Renal pelvis (tissue), 4 donors: Measurements from ENCODE around the gene RREB1. TPM values are rescaled to one million over a fixed set of nuclear protein-coding genes. Genes with fewer than 3 reads are reported as not detected.

Source experiments
- DNase-seq: peaks from one replicate; pipeline ENCODE4 v3.0.0-alpha.2; 2013
- polyA plus RNA-seq, 3 donors: library from polyadenylated mRNA; unstranded; fragments of 120-200 nt; gene quantifications; one replicate each; pipeline ENCODE4 v1.2.1, GENCODE V29; 2013; ENCODE audit not compliant: insufficient read length in 3 of 3

RREB1 gene
- polyA plus RNA-seq, 3 donors = 21.8 to 29.0 (median 27.5) TPM

- DNase-seq = no peak
Observed at GRCh38 chr6:7222197-7222596, 114.4 kb downstream of the RREB1 start.

DNA sequence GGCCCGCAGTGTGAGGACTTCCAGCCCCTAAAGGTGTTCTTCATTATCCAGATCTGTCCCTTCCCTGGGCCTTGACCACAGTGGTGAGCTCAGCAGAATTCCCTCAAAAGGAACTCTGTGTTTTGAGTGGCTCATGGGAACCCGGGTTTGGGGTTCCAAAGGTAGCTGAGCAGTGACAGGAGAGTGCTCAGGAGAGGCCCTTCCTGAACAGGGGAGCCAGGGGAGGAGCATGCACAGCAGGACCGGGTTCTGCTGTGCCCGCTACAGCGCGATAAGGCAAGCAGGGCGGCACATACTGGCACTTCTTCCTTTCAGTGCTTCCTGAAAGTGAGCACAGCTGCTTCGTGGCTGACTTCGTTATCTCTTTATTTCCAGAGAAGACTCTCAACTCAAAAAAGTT lies 117.0 kb downstream of the RREB1 start:
- DNase-seq = no peak

- DNase-seq = no peak
Observed at GRCh38 chr6:7228662-7229375, 121.1 kb downstream of the RREB1 start.

GRCh38 chr6:7229376-7230326 lies 121.9 kb downstream of the RREB1 start:
- DNase-seq = no peak

DNA sequence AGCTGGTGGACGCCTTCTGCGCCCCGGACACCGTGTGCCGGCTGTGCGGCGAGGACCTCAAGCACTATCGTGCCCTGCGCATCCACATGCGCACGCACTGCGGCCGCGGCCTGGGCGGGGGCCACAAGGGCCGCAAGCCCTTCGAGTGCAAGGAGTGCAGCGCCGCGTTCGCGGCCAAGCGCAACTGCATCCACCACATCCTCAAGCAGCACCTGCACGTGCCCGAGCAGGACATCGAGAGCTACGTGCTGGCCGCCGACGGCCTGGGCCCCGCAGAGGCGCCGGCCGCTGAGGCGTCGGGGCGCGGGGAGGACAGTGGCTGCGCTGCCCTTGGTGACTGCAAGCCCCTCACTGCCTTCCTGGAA lies 122.5 kb downstream of the RREB1 start:
- DNase-seq = no peak

DNA sequence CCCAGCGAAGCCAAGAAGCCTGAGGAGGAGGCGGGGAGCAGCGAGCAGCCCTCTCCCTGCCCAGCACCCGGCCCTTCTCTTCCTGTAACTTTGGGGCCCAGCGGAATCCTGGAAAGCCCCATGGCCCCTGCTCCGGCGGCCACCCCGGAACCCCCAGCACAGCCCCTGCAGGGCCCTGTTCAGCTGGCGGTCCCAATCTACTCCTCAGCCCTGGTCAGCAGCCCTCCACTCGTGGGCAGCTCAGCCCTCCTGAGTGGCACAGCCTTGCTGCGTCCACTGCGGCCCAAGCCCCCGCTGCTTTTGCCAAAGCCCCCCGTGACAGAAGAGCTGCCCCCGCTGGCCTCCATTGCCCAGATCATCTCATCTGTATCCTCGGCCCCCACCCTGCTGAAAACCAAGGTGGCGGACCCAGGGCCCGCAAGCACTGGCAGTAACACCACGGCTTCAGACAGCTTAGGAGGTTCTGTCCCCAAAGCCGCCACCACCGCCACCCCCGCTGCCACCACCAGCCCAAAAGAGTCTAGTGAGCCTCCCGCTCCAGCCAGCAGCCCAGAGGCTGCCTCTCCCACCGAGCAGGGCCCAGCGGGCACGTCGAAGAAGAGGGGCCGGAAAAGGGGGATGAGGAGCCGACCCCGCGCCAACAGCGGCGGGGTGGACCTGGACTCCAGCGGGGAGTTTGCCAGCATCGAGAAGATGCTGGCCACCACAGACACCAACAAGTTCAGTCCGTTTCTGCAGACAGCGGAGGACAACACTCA lies 123.4 kb downstream of the RREB1 start:
- no peak for DNase-seq

DNA sequence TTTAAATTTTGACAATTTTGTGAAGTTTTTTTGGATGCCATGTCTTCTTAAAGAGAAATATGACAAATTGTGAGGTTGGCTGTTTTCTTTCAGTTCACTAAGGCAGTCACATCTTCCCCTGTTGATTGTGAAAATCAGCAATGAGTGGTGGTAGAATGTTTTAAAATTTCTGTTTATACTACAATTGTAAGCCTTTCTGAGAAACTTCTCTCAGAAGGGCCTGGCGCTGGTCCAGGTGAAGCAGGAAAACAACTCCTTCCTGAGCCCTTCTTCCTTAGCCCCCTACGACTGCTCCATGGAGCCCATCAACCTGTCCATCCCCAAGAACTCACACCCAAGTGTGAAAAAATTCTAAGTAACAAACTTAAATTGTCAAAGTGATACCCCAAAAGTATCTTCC lies 124.6 kb downstream of the RREB1 start:
- no peak for DNase-seq

GRCh38 chr6:7234547-7234946 lies 126.8 kb downstream of the RREB1 start:
- no peak for DNase-seq

- DNase-seq = no peak
Observed at GRCh38 chr6:7235712-7236305, 128.0 kb downstream of the RREB1 start.

DNA sequence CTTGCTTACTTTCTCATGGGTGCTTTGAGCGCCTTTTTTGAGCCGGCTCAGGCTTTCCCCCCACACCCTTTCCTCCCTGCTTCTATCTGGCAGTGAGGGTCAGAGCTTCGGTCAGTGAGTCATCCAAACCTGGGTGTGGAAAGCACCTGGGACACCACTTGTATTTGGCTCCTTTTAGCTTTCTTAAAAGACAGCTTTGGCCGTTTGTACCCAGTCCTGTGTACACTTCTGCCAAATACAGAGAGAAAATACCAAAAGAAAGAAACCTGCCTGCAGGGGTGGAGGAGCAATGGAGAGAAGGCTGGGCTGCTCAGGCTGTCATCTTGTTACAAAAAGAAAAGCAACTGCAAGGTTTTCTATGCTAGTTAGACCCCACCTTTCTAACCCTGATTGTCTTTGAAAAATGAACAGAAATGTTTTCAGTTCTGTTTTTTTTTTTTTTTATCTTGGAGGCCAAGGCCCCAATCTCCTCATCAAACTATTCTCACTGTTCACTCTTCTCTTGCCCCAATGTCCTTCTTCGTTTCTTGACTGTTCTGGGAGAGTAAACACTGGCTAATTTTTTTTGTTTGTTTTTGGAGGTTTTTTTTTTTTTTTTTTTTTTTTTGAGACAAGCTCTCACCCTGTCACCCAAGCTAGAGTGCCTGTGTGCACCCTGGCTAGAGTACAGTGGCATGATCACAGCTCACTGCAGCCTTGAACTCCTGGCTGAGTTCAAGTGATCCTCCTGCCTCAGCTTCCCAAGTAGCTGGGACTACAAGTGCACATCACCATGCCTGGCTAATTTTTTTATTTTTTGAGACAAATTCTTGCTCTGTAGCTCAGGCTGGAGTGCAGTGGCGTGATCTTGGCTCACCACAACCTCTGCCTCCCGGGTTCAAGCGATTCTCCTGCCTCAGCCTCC lies 128.8 kb downstream of the RREB1 start:
- DNase-seq = no peak

- no peak for DNase-seq
Observed at GRCh38 chr6:7237653-7238188, 130.0 kb downstream of the RREB1 start.

- DNase-seq = no peak
Observed at GRCh38 chr6:7238526-7238899, 130.8 kb downstream of the RREB1 start.

DNA sequence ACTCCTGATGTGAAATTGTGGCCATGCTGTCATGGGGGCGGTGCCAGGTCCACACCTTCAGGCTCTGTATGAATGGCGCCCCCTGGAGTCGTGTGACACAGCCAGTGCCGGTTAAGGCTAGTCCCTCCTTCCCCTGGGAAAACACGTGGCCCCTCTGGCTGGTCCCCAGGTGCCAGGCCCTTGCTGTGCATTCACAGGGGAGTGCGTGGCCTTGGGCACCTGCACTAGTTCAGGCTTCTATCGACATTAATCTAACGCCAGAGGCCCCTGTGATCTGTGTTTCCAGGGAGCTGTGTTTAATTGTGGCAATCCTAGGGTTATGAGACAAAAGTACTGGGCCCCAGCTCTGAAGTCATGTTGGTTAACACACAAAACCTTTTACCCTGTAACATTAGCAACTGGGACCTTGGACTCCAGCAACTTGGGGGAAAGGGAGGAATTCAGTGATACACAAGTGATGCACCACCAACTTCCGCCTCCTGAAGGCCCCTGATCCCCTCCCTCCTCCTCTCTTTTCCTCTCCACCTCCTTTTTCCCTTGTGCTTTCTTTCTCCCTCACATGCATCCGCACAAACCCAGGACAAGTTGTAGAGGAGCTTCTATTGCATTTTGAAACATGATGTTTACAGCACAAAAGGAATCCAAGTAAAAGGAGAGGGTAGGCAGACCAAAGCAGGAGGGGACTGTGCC lies 131.3 kb downstream of the RREB1 start:
- peak; percentile 82 for DNase-seq

DNA sequence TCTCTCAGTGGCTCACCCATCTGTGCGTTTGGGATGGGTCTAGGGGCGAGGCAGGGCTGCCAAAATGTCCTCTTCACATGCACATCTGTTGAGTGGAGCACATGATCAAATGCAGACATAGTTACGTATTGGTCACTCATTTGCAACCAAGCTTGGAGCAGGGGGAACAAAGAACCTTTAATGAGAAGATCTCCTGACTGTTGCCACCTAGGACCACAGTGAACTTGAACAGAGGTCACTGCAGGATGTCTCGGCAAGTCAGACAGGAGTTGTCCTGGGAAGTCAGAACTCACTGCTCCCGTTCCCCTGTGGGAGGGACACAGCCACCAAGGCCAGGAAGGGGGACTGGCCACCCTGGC lies 131.8 kb downstream of the RREB1 start:
- no peak for DNase-seq

DNA sequence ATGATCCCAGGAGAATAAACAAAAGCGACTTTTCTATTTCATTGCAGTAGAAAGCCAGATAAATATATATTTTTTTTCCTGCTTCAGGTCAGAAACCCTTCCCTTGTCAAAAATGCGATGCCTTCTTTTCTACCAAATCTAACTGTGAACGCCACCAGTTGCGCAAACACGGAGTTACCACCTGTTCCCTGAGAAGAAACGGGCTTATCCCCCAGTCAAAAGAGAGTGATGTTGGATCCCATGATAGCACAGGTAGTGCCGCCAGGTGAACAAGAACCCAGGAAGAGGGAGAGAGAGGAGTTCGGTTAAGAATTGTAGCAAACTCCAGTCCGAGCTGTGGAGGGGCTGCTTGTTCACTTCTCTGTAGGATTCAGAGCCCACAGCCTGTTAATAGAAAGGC lies 132.6 kb downstream of the RREB1 start:
- no peak for DNase-seq

DNA sequence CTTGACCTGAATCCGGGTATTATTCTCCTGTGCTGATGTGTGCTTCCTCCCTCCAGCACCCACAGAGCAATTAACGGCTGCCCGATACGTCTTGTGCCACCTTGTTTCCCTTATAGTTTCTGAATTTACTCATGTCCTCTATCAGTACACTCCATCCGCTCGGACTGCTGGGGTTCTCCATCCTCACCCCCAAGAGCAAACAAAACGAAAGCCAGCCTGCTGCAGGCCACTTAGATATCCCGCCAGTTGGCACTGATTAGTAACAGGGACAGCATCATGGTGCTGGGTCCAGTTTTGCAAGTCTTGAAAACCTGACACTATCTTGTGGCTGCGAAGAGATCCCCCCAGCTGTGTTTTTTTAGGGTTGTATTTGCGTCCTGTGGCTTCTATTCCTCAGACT lies 133.4 kb downstream of the RREB1 start:
- no peak for DNase-seq

DNA sequence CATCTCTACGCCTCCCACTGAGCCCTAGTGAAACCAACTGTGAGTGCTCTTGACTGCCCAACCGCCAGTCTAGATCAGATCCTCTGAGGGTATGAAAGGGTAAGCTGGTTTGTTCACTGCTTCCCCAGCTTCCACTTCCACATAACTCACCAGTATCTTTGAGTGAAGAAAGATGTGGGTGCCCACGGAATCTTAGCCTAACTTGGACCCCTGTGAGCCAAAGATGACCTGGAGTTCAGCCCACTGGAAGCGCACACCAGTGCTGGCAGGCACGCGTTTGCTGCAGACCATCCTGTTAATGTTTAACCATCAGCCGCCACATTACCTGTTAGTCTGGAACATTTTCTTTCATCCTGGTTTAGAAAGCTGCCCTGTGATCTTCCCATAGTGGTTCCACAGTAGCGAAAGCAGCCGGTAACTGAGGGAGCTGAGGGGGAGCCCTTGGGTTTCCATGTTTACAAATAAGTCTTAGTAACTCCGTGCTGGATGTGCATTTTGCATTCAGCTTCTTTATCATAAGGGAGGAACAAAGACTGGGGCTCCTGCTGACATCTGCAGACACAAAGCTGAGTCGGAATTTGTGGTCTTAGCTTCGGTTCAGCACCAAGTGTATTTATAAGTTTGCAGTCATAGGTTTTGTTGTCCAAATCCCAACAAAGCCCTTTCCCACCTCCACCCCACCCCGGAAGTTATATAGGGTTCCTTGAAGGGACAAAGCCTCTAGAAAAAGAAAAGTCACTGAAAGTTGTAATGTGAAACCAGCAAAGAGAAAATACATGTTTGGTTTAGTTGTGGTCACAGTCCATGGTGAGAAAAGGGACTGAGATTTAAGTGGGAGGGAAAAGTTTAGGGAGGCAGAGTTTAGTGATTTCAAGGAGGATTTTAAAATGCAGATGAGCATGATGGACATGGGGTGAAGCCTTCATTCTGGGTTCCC lies 134.2 kb downstream of the RREB1 start:
- peak; percentile 73 for DNase-seq

DNA sequence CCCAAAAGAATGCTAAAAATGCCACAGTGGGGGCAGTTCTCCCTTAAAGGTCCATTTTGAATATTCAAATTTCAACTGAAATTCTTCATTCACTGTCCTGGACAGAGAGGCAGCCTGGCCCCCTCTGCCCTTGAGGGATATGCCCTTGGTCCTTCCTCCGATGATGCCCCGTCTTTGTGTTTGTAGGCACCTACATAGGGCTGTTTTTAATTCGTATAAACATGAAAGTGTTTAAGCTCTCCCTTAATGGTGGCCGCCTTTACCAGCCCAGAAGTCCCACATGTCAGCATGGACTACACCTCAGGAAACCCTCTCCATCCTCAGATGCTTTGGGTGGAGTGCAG lies 135.0 kb downstream of the RREB1 start:
- no peak for DNase-seq
